ENCODE results near the gene SLC24A3.

- peak; percentile 73 for TF ChIP-seq EZH2 (IDR thresholded peaks at IDR 0.05; ENCODE audit: low read length)
- TF ChIP-seq CTCF (optimal IDR thresholded peaks at IDR 0.05 in 1 of 3, IDR thresholded peaks at IDR 0.05 in 1 of 3, conservative IDR thresholded peaks at IDR 0.05 in 1 of 3; ENCODE audit: extremely low read depth in 1 of 3, insufficient read depth in 2 of 3, low read length in 3 of 3): peak in 1 of 3 experiments; percentile 21
Observed at GRCh38 chr20:19211661-19212468, 577 bp upstream of the SLC24A3 start.
